Posterior cingulate gyrus (tissue), 11 donors: ENCODE results near the gene TMEM30B.
"Not testable (repeated sequence)": the region's sequence is repeated elsewhere in the genome, so short reads cannot be mapped to it uniquely, and the experiment has no call there.

Source experiments
- DNase-seq, 10 donors: peaks; one replicate each; pipeline versions ENCODE4 v3.0.0 to v3.0.0-alpha.2; 2020 to 2021; ENCODE audit warnings: mixed read lengths in 3 of 10
- intact Hi-C: fragments of 100-400 bp; cut with DNase I; formaldehyde crosslinking; loops from one replicate; pipeline ENCODE4 v1.15.1; 2023

TMEM30B gene

GRCh38 chr14:61246721-61247120 lies 34.4 kb downstream of the TMEM30B start:
- intact Hi-C loops: no loop called here
- DNase-seq: no peak

DNA sequence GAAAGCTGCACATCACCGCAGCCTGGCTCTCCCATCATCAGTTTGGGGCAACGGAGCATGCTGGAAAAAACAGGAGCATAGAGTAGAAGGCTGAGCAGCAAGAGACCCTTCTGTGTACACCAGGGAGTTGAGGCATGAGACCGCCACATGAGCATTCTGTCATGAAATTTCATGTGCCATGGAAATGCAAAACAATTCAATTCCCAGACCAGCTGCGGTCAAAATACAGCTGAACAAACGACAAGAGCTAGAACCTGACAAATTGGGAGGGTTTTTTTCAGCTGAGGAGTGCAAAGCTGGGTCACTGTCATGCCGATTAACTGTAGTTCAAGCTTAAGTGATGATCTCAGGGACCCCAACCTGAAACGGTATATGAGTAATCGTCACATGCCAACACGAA lies 37.1 kb downstream of the TMEM30B start:
- intact Hi-C loops: no loop called here

DNA sequence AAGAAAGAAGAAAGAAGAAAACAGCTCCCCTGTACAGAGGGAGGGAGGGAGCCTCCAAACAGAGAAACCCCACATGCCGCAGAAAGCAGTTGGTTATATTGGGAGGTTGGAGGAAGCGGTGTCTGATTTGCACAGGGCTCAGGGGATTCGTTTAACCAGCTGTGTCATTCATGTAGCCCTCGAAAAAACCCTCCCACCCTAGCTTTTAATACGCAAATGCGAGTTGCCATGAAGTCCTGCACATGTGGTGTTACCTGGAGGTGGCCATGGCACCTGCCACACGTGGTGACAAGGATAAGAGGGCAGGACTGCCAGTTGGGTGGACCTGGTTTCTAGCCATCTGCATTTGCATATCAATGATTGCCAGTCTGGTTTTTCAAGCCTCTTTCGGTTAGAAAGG lies 40.9 kb downstream of the TMEM30B start:
- no peak for DNase-seq
- intact Hi-C loops: no loop called here

More for the DNA sequence above, 37.1 kb downstream of the TMEM30B start:
- DNase-seq: no peak

DNA sequence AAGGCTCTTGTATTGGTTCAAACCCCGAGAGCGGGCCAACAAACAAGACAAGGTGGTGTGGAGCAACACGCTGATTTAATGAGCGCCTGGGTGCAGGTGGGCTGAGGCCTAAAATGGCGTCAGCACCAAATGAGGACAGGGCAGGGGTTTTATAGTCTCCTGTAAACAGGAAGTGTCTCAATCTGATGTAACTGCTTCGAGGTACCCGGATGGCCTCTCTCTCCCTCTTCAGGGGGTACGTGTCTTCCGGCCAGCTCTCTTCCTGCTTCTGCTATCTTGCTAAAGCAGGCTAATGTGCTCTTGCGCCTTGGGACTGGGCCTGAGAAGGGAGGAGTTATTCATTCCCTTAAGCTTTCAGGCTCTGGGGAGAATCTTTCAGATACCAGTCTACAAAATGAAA lies 41.9 kb downstream of the TMEM30B start:
- DNase-seq, intact Hi-C loops: not testable (repeated sequence)

GRCh38 chr14:61238611-61239245 lies 42.4 kb downstream of the TMEM30B start:
- intact Hi-C loops: no loop called here
- DNase-seq: no peak

GRCh38 chr14:61234215-61234916 lies 46.8 kb downstream of the TMEM30B start:
- no peak for DNase-seq

DNA sequence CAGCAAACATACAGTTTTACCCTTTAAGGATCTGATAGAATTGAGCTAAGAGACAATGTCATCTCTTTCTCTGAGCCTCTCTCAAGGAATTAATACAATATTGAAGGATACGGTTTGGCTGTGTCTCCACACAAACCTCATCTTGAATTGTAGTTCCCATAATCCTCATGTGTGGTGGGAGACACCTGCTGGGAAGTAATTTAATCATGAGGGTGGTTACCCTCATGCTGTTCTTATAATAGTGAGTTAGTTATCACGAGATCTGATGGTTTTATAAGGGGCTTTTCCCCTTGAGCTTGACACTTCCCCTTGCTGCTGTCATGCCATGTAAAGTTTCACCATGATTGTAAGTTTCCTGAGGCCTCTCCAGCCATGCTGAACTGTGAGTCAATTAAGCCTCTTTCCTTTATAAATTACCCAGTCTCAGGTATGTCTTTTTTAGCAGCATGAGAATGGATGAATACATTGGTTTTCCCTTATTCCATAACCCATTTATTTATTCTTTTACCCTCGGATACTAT lies 47.6 kb downstream of the TMEM30B start:
- no peak for DNase-seq
- intact Hi-C loops: no loop called here

More at GRCh38 chr14:61234215-61234916, 46.8 kb downstream of the TMEM30B start:
- intact Hi-C loops: no loop called here

DNA sequence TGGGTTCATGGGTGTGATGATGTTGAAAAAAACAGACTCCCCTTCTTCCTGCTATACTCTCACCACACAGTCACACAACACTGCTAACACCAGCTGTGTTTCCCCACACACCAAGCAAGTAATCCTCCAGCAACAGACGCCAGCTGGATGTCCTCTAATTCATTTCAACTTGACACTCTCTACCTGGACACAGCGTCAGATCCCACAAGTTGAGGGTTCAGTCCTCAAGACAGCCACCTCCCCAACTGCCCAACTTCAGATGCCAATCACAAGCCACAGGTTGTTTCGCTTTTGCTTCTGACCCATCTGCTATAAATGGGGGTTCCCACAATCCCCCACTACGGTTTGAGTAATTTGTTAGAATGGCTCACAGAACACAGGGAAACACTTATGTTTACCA lies 49.3 kb downstream of the TMEM30B start:
- DNase-seq: no peak
- intact Hi-C loops: no loop called here

DNA sequence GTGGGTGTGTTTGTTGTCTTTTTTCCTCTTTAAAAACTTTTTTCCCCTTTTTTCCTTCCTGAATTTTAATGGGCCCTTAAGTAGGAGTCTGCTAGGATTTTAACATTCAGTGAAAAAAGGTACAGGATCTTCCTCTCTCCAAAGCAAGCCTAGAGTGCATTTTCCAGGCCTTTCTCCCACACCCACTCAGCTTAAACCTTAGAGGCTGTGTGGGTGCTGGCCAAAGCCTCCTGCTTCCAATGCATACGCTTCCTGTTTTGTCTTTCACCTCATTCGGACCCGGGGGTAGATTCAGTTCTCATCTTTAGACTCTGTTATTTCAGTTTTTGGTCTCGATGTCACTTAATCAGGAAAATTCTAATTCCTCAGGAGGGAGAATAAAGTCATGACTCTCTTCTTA lies 51.2 kb downstream of the TMEM30B start:
- intact Hi-C loops: no loop called here
- no peak for DNase-seq

- DNase-seq: no peak
- intact Hi-C loops: no loop called here
These were observed 51.7 kb downstream of the TMEM30B start for GRCh38 chr14:61229475-61229888.

DNA sequence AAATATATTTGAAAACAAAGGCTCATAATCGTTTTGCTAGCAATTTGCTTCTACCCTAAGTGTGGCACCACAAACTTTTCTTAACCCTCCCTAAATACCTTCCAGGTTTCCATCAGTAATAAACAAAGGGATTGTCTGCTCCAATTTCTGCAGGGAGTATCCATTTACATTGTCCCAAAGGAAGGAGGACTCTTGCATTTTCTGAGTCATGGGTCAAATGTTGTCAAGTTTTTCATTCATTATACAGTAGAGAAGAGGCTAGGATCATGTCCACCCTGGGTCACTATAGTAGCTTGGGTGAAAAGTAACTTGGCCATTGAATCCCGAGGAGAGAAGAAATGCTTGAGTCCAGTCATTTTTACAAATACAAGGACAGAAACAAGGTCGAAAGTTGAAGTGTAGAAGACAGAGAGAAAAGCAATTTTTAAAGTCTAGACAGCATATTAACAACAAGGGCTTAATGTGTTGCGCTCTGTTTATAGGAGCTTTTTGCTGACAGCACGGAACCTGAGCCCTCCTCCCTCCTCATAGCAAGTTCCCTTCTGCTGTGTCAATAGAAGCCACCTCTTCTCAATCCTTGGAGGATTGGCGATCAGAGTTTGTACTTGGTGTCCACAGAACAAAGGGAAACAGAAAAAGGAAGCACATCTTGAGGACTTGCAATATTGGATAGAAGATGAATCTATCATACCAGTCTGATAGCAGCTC lies 53.1 kb downstream of the TMEM30B start:
- intact Hi-C loops: no loop called here
- no peak for DNase-seq
